Gastroesophageal sphincter (tissue), 3 donors: Measurements from ENCODE around the gene DDRGK1.

ENCODE experiments used
- POLR2A ChIP-seq, 2 donors: fragments of 450-650 bp; IDR thresholded peaks; one replicate each; pipeline ENCODE4 v1.6.1; 2017; ENCODE audit warnings: antibody characterized with exemption in 2 of 2, mild to moderate bottlenecking in 2 of 2, moderate library complexity in 1 of 2
- TF ChIP-seq, protein P1 (sequence below), 4 experiments: fragments of 200-600 bp in 2 of 4; fragments of 450-650 bp in 2 of 4; sonication (generic) in 1 of 4; IDR thresholded peaks; one replicate each; pipeline ENCODE4 v1.5.1; 2017 to 2019; ENCODE audit warnings: antibody characterized with exemption in 4 of 4, mild to moderate bottlenecking in 2 of 4, moderate library complexity in 2 of 4

DNA sequence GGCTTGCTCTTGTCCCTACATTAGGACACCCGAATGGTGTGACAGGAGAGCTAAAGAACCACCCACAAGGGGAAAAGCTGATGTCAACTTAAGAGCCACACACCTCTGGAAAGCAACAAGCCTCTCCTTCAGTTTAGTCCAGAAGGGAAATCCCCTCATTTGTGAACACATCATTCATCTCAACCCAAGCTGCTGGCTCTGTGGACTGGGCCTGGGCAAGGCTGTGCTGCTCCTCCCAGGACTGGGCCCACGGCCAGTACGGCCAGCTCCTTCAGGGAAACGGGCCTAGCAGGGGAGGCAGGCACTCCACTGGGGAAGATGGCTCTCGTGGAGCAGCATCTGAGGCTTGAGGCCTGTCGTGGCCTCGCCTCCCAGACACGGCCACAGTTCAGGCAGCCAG is 47.3 kb upstream of the DDRGK1 start:
- TF ChIP-seq, protein P1, sequence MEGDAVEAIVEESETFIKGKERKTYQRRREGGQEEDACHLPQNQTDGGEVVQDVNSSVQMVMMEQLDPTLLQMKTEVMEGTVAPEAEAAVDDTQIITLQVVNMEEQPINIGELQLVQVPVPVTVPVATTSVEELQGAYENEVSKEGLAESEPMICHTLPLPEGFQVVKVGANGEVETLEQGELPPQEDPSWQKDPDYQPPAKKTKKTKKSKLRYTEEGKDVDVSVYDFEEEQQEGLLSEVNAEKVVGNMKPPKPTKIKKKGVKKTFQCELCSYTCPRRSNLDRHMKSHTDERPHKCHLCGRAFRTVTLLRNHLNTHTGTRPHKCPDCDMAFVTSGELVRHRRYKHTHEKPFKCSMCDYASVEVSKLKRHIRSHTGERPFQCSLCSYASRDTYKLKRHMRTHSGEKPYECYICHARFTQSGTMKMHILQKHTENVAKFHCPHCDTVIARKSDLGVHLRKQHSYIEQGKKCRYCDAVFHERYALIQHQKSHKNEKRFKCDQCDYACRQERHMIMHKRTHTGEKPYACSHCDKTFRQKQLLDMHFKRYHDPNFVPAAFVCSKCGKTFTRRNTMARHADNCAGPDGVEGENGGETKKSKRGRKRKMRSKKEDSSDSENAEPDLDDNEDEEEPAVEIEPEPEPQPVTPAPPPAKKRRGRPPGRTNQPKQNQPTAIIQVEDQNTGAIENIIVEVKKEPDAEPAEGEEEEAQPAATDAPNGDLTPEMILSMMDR (IDR thresholded peaks at IDR 0.05): no peak
- no peak for TF ChIP-seq POLR2A (IDR thresholded peaks at IDR 0.05)
